Panc1 (cell line): ENCODE measurements around the gene FAM120C. TPM values are rescaled to one million over a fixed set of nuclear protein-coding genes. Genes with fewer than 3 reads are reported as not detected.

ENCODE experiments used
- ATAC-seq: fragments of 200-7000 bp; cut with Tn5 transposase; 2 replicates; pipeline ENCODE4 v1.9.1; 2020; ENCODE audit warnings: mild to moderate bottlenecking, moderate library complexity
- BruUV-seq: library from RNA; stranded (reverse); fragments of 400-500 nt; replicated peaks from 2 replicates; lab custom pipeline; 2021; lab: Mats Ljungman, UMichigan
- CTCF ChIA-PET: fragments of 300-600 bp; sonication (Branson Sonifier 250); formaldehyde crosslinking; loops from one replicate; lab custom pipeline; 2022; ENCODE audit warnings: antibody characterized with exemption; lab: Charles Lee
- POLR2A ChIA-PET: fragments of 300-600 bp; sonication (Branson Sonifier 250); formaldehyde crosslinking; loops from one replicate; lab custom pipeline; 2022; ENCODE audit warnings: antibody characterized with exemption; lab: Charles Lee
- DNase-seq: peaks from one replicate; pipeline ENCODE4 v3.0.0-alpha.2; 2010; ENCODE audit warnings: low read depth, low spot score
- H3K27ac ChIP-seq: 2 replicates; pipeline ENCODE4 v1.5.1; 2011; ENCODE audit warnings: mild to moderate bottlenecking, low read length, inconsistent platforms
- H3K27me3 ChIP-seq: fragments of 200-500 bp; sonication (Bioruptor generic); 2 replicates; pipeline ENCODE4 v1.6.0; 2014; ENCODE audit warnings: low read length, inconsistent platforms; ENCODE audit not compliant: control insufficient read depth, insufficient read depth
- H3K36me3 ChIP-seq: fragments of 200-500 bp; sonication (Bioruptor generic); 2 replicates; pipeline ENCODE4 v1.5.1; 2014; ENCODE audit warnings: inconsistent platforms, mild to moderate bottlenecking, low read length, moderate library complexity; ENCODE audit not compliant: control insufficient read depth, insufficient read depth
- H3K4me1 ChIP-seq: 2 replicates; pipeline ENCODE4 v1.5.1; 2011; ENCODE audit warnings: inconsistent platforms, mild to moderate bottlenecking, low read length, moderate library complexity; ENCODE audit not compliant: control insufficient read depth, insufficient read depth
- H3K4me3 ChIP-seq, 2 experiments: 2 replicates each; pipeline ENCODE4 v1.5.1; 2011 to 2012; ENCODE audit warnings: low read depth in 2 of 2, low read length in 2 of 2, mild to moderate bottlenecking in 2 of 2, inconsistent platforms in 1 of 2, moderate library complexity in 1 of 2
- H3K9me3 ChIP-seq: fragments of 200-500 bp; sonication (Bioruptor generic); 2 replicates; pipeline ENCODE4 v1.5.1; 2014; ENCODE audit warnings: low read depth, mild to moderate bottlenecking, inconsistent platforms, low read length, moderate library complexity; ENCODE audit not compliant: control insufficient read depth, insufficient read depth
- CTCF ChIP-seq: fragments of 450-650 bp; IDR thresholded peaks from 2 replicates; pipeline ENCODE4 v1.5.1; 2017; ENCODE audit warnings: mild to moderate bottlenecking
- POLR2AphosphoS5 ChIP-seq: IDR thresholded peaks from 2 replicates; pipeline ENCODE4 v1.6.1; 2012; ENCODE audit warnings: mild to moderate bottlenecking, low read depth, low read length, moderate library complexity
- SIN3A ChIP-seq: IDR thresholded peaks from 2 replicates; pipeline ENCODE4 v1.6.1; 2012; ENCODE audit warnings: low read depth, mild to moderate bottlenecking, low read length, moderate library complexity, borderline replicate concordance; ENCODE audit not compliant: insufficient read depth
- TCF7L2 ChIP-seq: IDR thresholded peaks from 2 replicates; pipeline ENCODE4 v1.6.1; 2011; ENCODE audit warnings: mild to moderate bottlenecking, low read depth, low read length, inconsistent platforms
- in situ Hi-C: cut with HindIII; loops from 2 replicates; pipeline ENCODE4 v1.10.0; 2016; ENCODE audit warnings: low sequenced_read_pairs, low pct_unique_long_range_greater_than_20kb
- intact Hi-C: fragments of 100-400 bp; cut with micrococcal nuclease; formaldehyde crosslinking; loops from one replicate; pipeline ENCODE4 v1.10.0; 2022; ENCODE audit not compliant: unreplicated experiment
- total RNA-seq: library from RNA; stranded (reverse); gene quantifications from one replicate; pipeline ENCODE4 v1.2.1, GENCODE V29; 2021; ENCODE audit not compliant: unreplicated experiment
- TF ChIP-seq, protein P1 (sequence below), 2 experiments: IDR thresholded peaks; 2 replicates each; pipeline ENCODE4 v1.6.1; 2011 to 2012; ENCODE audit warnings: low read depth in 2 of 2, control low read depth in 1 of 2, low read length in 1 of 2, mild to moderate bottlenecking in 1 of 2, moderate library complexity in 1 of 2; ENCODE audit not compliant: insufficient read depth in 1 of 2

The FAM120C gene
- total RNA-seq, 1 experiment from 2014 or later: 12.1 TPM

- no TSS peak for BruUV-seq
- DNase-seq (no peak), ATAC-seq (no peak)
- intact Hi-C loops: no loop called here
- in situ Hi-C loops: no loop called here
- Histone ChIP-seq H3K27me3 (no peaks in the 10 kb centered on the region), H3K4me1 (no peaks in the 10 kb centered on the region), H3K36me3 (no peaks in the 10 kb centered on the region), H3K27ac (no peak overlapping the region), H3K9me3 (no peaks in the 10 kb centered on the region), H3K4me3 (no peak overlapping the region)
- CTCF ChIA-PET: no interaction called here
- TF ChIP-seq POLR2AphosphoS5: no peak
- no peak for TF ChIP-seq SIN3A
- no peak for TF ChIP-seq CTCF
- TF ChIP-seq TCF7L2: no peak
- TF ChIP-seq, protein P1, sequence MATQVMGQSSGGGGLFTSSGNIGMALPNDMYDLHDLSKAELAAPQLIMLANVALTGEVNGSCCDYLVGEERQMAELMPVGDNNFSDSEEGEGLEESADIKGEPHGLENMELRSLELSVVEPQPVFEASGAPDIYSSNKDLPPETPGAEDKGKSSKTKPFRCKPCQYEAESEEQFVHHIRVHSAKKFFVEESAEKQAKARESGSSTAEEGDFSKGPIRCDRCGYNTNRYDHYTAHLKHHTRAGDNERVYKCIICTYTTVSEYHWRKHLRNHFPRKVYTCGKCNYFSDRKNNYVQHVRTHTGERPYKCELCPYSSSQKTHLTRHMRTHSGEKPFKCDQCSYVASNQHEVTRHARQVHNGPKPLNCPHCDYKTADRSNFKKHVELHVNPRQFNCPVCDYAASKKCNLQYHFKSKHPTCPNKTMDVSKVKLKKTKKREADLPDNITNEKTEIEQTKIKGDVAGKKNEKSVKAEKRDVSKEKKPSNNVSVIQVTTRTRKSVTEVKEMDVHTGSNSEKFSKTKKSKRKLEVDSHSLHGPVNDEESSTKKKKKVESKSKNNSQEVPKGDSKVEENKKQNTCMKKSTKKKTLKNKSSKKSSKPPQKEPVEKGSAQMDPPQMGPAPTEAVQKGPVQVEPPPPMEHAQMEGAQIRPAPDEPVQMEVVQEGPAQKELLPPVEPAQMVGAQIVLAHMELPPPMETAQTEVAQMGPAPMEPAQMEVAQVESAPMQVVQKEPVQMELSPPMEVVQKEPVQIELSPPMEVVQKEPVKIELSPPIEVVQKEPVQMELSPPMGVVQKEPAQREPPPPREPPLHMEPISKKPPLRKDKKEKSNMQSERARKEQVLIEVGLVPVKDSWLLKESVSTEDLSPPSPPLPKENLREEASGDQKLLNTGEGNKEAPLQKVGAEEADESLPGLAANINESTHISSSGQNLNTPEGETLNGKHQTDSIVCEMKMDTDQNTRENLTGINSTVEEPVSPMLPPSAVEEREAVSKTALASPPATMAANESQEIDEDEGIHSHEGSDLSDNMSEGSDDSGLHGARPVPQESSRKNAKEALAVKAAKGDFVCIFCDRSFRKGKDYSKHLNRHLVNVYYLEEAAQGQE (IDR thresholded peaks at IDR 0.05; ENCODE audit: insufficient read depth in 1 of 2, low read depth in 2 of 2, low read length in 1 of 2): no peak
- POLR2A ChIA-PET: no interaction called here
These were observed 115.3 kb downstream of the FAM120C start for GRCh38 chrX:54067766-54068165.

- no peak for ATAC-seq
These were observed 116.2 kb downstream of the FAM120C start for GRCh38 chrX:54066841-54067240.

More at GRCh38 chrX:54066841-54067240, 116.2 kb downstream of the FAM120C start:
- no peak overlapping the region for H3K27ac ChIP-seq
- CTCF ChIA-PET: no interaction called here
- DNase-seq: no peak
- POLR2A ChIA-PET: no interaction called here
- H3K36me3 ChIP-seq: no peaks in the 10 kb centered on the region
- in situ Hi-C loops (no loop called here), intact Hi-C loops (no loop called here)
- H3K4me1 ChIP-seq: no peaks in the 10 kb centered on the region
- no peaks in the 10 kb centered on the region for H3K27me3 ChIP-seq
- no peak overlapping the region for H3K4me3 ChIP-seq
- H3K9me3 ChIP-seq: no peaks in the 10 kb centered on the region
- BruUV-seq: no TSS peak
- TF ChIP-seq, protein P1 (IDR thresholded peaks at IDR 0.05; ENCODE audit: insufficient read depth in 1 of 2, low read depth in 2 of 2, low read length in 1 of 2): no peak
- no peak for TF ChIP-seq CTCF
- no peak for TF ChIP-seq POLR2AphosphoS5
- TF ChIP-seq TCF7L2: no peak
- no peak for TF ChIP-seq SIN3A
